ENCODE results near the gene GALNT18.

Gene GALNT18

GRCh38 chr11:11253995-11254394 is 367.8 kb downstream of the GALNT18 start:
- H3K4me3 ChIP-seq (ENCODE audit: low read length) = no peak overlapping the region
- H3K79me2 ChIP-seq (ENCODE audit: low read length) = no peaks in the 10 kb centered on the region
- no peak overlapping the region for H3K27ac ChIP-seq (ENCODE audit: low read length)
- H2AFZ ChIP-seq (ENCODE audit: low read length) = no peak overlapping the region
- H3K4me1 ChIP-seq (ENCODE audit: low read length) = peaks cover 34% of the 10 kb centered on the region
- no peak overlapping the region for H3K4me2 ChIP-seq (ENCODE audit: low read depth, low read length)
- H3K9me3 ChIP-seq (replicated peaks; ENCODE audit: insufficient read depth, low read length) = no peaks in the 10 kb centered on the region
- H3K27me3 ChIP-seq (replicated peaks; ENCODE audit: insufficient read depth, low read length) = no peaks in the 10 kb centered on the region
- H3K9me2 ChIP-seq (replicated peaks; ENCODE audit: insufficient read depth, low read length) = no peaks in the 10 kb centered on the region
- TF ChIP-seq EZH2phosphoT487 (IDR thresholded peaks at IDR 0.05; ENCODE audit: low read length) (no peak), EZH2 (optimal IDR thresholded peaks at IDR 0.05; ENCODE audit: low read depth, low read length) (no peak), CTCF (IDR thresholded peaks at IDR 0.05; ENCODE audit: low read length) (no peak)
- H3K36me3 ChIP-seq (replicated peaks; ENCODE audit: insufficient read depth, low read length) = no peaks in the 10 kb centered on the region
- peaks cover 23% of the 10 kb centered on the region for H3F3A ChIP-seq (ENCODE audit: insufficient read depth, low read length)
- no peak overlapping the region for H3K9ac ChIP-seq (ENCODE audit: low read length)
- no peaks in the 10 kb centered on the region for H4K20me1 ChIP-seq (ENCODE audit: insufficient read depth, low read length)
- DNase-seq = no peak

- no peak for DNase-seq
- Histone ChIP-seq H3K9me2 (replicated peaks; ENCODE audit: insufficient read depth, low read length) (no peaks in the 10 kb centered on the region), H3K9ac (ENCODE audit: low read length) (no peak overlapping the region), H3K36me3 (replicated peaks; ENCODE audit: insufficient read depth, low read length) (no peaks in the 10 kb centered on the region), H3K27ac (ENCODE audit: low read length) (no peak overlapping the region), H4K20me1 (ENCODE audit: insufficient read depth, low read length) (no peaks in the 10 kb centered on the region), H3K9me3 (replicated peaks; ENCODE audit: insufficient read depth, low read length) (no peaks in the 10 kb centered on the region), H3K4me3 (ENCODE audit: low read length) (no peak overlapping the region), H3K4me1 (ENCODE audit: low read length) (peaks cover 34% of the 10 kb centered on the region), H3F3A (ENCODE audit: insufficient read depth, low read length) (peaks cover 23% of the 10 kb centered on the region), H2AFZ (ENCODE audit: low read length) (no peak overlapping the region), H3K79me2 (ENCODE audit: low read length) (no peaks in the 10 kb centered on the region), H3K27me3 (replicated peaks; ENCODE audit: insufficient read depth, low read length) (no peaks in the 10 kb centered on the region), H3K4me2 (ENCODE audit: low read depth, low read length) (no peak overlapping the region)
- no peak for TF ChIP-seq EZH2 (optimal IDR thresholded peaks at IDR 0.05; ENCODE audit: low read depth, low read length)
- no peak for TF ChIP-seq EZH2phosphoT487 (IDR thresholded peaks at IDR 0.05; ENCODE audit: low read length)
These were observed 368.3 kb downstream of the GALNT18 start for GRCh38 chr11:11253497-11253896.

GRCh38 chr11:11252403-11252802 is 369.4 kb downstream of the GALNT18 start:
- Histone ChIP-seq H3K79me2 (ENCODE audit: low read length) (no peaks in the 10 kb centered on the region), H3K9me3 (replicated peaks; ENCODE audit: insufficient read depth, low read length) (no peaks in the 10 kb centered on the region), H3K4me1 (ENCODE audit: low read length) (peaks cover 34% of the 10 kb centered on the region), H4K20me1 (ENCODE audit: insufficient read depth, low read length) (no peaks in the 10 kb centered on the region), H3F3A (ENCODE audit: insufficient read depth, low read length) (peaks cover 23% of the 10 kb centered on the region), H3K27ac (ENCODE audit: low read length) (peak overlapping the region; percentile 74), H2AFZ (ENCODE audit: low read length) (peak overlapping the region; percentile 59), H3K9me2 (replicated peaks; ENCODE audit: insufficient read depth, low read length) (no peaks in the 10 kb centered on the region), H3K27me3 (replicated peaks; ENCODE audit: insufficient read depth, low read length) (no peaks in the 10 kb centered on the region), H3K4me3 (ENCODE audit: low read length) (no peak overlapping the region), H3K4me2 (ENCODE audit: low read depth, low read length) (peak overlapping the region; percentile 39; the same call in 1 of the 2 replicates), H3K36me3 (replicated peaks; ENCODE audit: insufficient read depth, low read length) (no peaks in the 10 kb centered on the region), H3K9ac (ENCODE audit: low read length) (peak overlapping the region; percentile 22; the same call in 1 of the 2 replicates)
- TF ChIP-seq EZH2phosphoT487 (IDR thresholded peaks at IDR 0.05; ENCODE audit: low read length) (no peak), CTCF (IDR thresholded peaks at IDR 0.05; ENCODE audit: low read length) (no peak), EZH2 (optimal IDR thresholded peaks at IDR 0.05; ENCODE audit: low read depth, low read length) (no peak)
- peak; percentile 94 for DNase-seq

- H3K4me1 ChIP-seq (ENCODE audit: low read length) = peaks cover 34% of the 10 kb centered on the region
- no peak for DNase-seq
These were observed 370.3 kb downstream of the GALNT18 start for GRCh38 chr11:11251394-11251970.

More at GRCh38 chr11:11251394-11251970, 370.3 kb downstream of the GALNT18 start:
- H2AFZ ChIP-seq (ENCODE audit: low read length) = no peak overlapping the region
- no peaks in the 10 kb centered on the region for H3K9me2 ChIP-seq (replicated peaks; ENCODE audit: insufficient read depth, low read length)
- peak overlapping the region; percentile 74 for H3K27ac ChIP-seq (ENCODE audit: low read length)
- no peak overlapping the region for H3K4me3 ChIP-seq (ENCODE audit: low read length)
- H3K36me3 ChIP-seq (replicated peaks; ENCODE audit: insufficient read depth, low read length) = no peaks in the 10 kb centered on the region
- H3K79me2 ChIP-seq (ENCODE audit: low read length) = no peaks in the 10 kb centered on the region
- H3K9ac ChIP-seq (ENCODE audit: low read length) = no peak overlapping the region
- no peak for TF ChIP-seq CTCF (IDR thresholded peaks at IDR 0.05; ENCODE audit: low read length)
- no peak for TF ChIP-seq EZH2phosphoT487 (IDR thresholded peaks at IDR 0.05; ENCODE audit: low read length)
- TF ChIP-seq EZH2 (optimal IDR thresholded peaks at IDR 0.05; ENCODE audit: low read depth, low read length) = no peak
- no peaks in the 10 kb centered on the region for H3K27me3 ChIP-seq (replicated peaks; ENCODE audit: insufficient read depth, low read length)
- peak overlapping the region; percentile 6; the same call in 1 of the 2 replicates for H3K4me2 ChIP-seq (ENCODE audit: low read depth, low read length)
- H4K20me1 ChIP-seq (ENCODE audit: insufficient read depth, low read length) = no peaks in the 10 kb centered on the region
- H3K9me3 ChIP-seq (replicated peaks; ENCODE audit: insufficient read depth, low read length) = no peaks in the 10 kb centered on the region
- H3F3A ChIP-seq (ENCODE audit: insufficient read depth, low read length) = peaks cover 23% of the 10 kb centered on the region
